Lower leg skin (tissue), 4 donors: Measurements from ENCODE around the gene DCTN1. TPM values are rescaled to one million over a fixed set of nuclear protein-coding genes. Genes with fewer than 3 reads are reported as not detected.

Experiments used
- DNase-seq, 2 donors: peaks; one replicate each; pipeline ENCODE4 v3.0.0-alpha.2; 2019; ENCODE audit warnings: low spot score in 2 of 2
- H3K4me3 ChIP-seq: fragments of 200-600 bp; sonication (generic); 2 replicates; pipeline ENCODE4 v1.5.1; 2017; ENCODE audit warnings: mild to moderate bottlenecking, low read depth; ENCODE audit not compliant: poor library complexity, severe bottlenecking
- CTCF ChIP-seq, 3 donors: fragments of 450-650 bp; IDR thresholded peaks; one replicate each; pipeline ENCODE4 v1.5.1; 2016; ENCODE audit warnings: antibody characterized with exemption in 3 of 3, mild to moderate bottlenecking in 3 of 3, moderate library complexity in 2 of 3
- POLR2A ChIP-seq, 2 donors: fragments of 450-650 bp; IDR thresholded peaks; one replicate each; pipeline ENCODE4 v1.6.1; 2016 to 2017; ENCODE audit warnings: antibody characterized with exemption in 2 of 2, mild to moderate bottlenecking in 1 of 2, moderate library complexity in 1 of 2
- WGBS, 2 donors: methylation state at CpG; one replicate each; pipeline ENCODE4 v1.1.5; 2018; 5-methylcytosine and 5-hydroxymethylcytosine counted together
- intact Hi-C: fragments of 100-400 bp; cut with DNase I; formaldehyde crosslinking; loops from one replicate; pipeline ENCODE4 v1.15.0; 2023; ENCODE audit warnings: low total_unique reads
- total RNA-seq, 4 donors: library from RNA; depleted of rRNA; stranded (reverse); fragments of >200 nt; gene quantifications; one replicate each; pipeline ENCODE4 v1.1.0, GENCODE V29; 2016

DCTN1 gene
- total RNA-seq, 4 donors from 2014 or later: 76.5 to 106 (median 95.8) TPM

- TF ChIP-seq POLR2A (IDR thresholded peaks at IDR 0.05) (no peak), CTCF (IDR thresholded peaks at IDR 0.05) (no peak)
- no peak for DNase-seq
- WGBS, 2 donors: 74 to 85% methylated on average over 8 of the region's 8 CpGs
- H3K4me3 ChIP-seq: no peak overlapping the region
- intact Hi-C loops: no loop called here
Observed at GRCh38 chr2:74373985-74374384, 6.1 kb downstream of the DCTN1 start.

GRCh38 chr2:74373221-74373676 is 6.9 kb downstream of the DCTN1 start:
- no peak for DNase-seq
- TF ChIP-seq POLR2A (IDR thresholded peaks at IDR 0.05): no peak
- TF ChIP-seq CTCF (IDR thresholded peaks at IDR 0.05): no peak
- WGBS, 2 donors: 55 to 63% methylated on average over 5 of the region's 5 CpGs
- no peak overlapping the region for H3K4me3 ChIP-seq
- intact Hi-C loops: no loop called here

GRCh38 chr2:74372674-74373073 is 7.4 kb downstream of the DCTN1 start:
- no peak for DNase-seq
- WGBS, 2 donors: 74 to 79% methylated on average over 6 of the region's 6 CpGs
- H3K4me3 ChIP-seq: no peak overlapping the region
- intact Hi-C loops: no loop called here
- TF ChIP-seq CTCF (IDR thresholded peaks at IDR 0.05) (no peak), POLR2A (IDR thresholded peaks at IDR 0.05) (no peak)

GRCh38 chr2:74371421-74371820 is 8.7 kb downstream of the DCTN1 start:
- WGBS, 2 donors: 98% methylated on average over 9 of the region's 9 CpGs
- no peak overlapping the region for H3K4me3 ChIP-seq
- TF ChIP-seq POLR2A (IDR thresholded peaks at IDR 0.05) (no peak), CTCF (IDR thresholded peaks at IDR 0.05) (no peak)
- intact Hi-C loops: no loop called here
- no peak for DNase-seq

- intact Hi-C loops: no loop called here
- no peak for DNase-seq
- WGBS, 2 donors: 94 to 95% methylated on average over 7 of the region's 7 CpGs
- no peak overlapping the region for H3K4me3 ChIP-seq
- no peak for TF ChIP-seq CTCF (IDR thresholded peaks at IDR 0.05)
- TF ChIP-seq POLR2A (IDR thresholded peaks at IDR 0.05): no peak
Observed at GRCh38 chr2:74369976-74370375, 10.1 kb downstream of the DCTN1 start.

GRCh38 chr2:74368499-74368898 is 11.6 kb downstream of the DCTN1 start:
- H3K4me3 ChIP-seq: no peak overlapping the region
- DNase-seq: no peak
- intact Hi-C loops: no loop called here
- TF ChIP-seq POLR2A (IDR thresholded peaks at IDR 0.05): no peak
- no peak for TF ChIP-seq CTCF (IDR thresholded peaks at IDR 0.05)
- WGBS, 2 donors: 89 to 97% methylated on average over 5 of the region's 5 CpGs
